Vagina (tissue), 2 donors: Measurements from ENCODE around the gene IKZF4.

Experiments used
- POLR2A ChIP-seq, 2 donors: fragments of 450-650 bp; IDR thresholded peaks; one replicate each; pipeline ENCODE4 v1.6.1; 2017; ENCODE audit warnings: antibody characterized with exemption in 2 of 2, mild to moderate bottlenecking in 2 of 2, moderate library complexity in 2 of 2
- POLR2AphosphoS5 ChIP-seq, 2 donors: sonication (generic); formaldehyde crosslinking; IDR thresholded peaks; one replicate each; pipeline ENCODE4 v1.9.0; 2017; ENCODE audit warnings: antibody characterized with exemption in 2 of 2, mild to moderate bottlenecking in 2 of 2, low read depth in 1 of 2; ENCODE audit not compliant: insufficient read depth in 1 of 2
- TF ChIP-seq, protein P1 (sequence below), 3 experiments: fragments of 450-650 bp in 2 of 3; fragments of 200-600 bp in 1 of 3; sonication (generic) in 1 of 3; IDR thresholded peaks; one replicate each; pipeline ENCODE4 v1.5.1; 2017 to 2019; ENCODE audit warnings: antibody characterized with exemption in 3 of 3, mild to moderate bottlenecking in 2 of 3, moderate library complexity in 2 of 3

DNA sequence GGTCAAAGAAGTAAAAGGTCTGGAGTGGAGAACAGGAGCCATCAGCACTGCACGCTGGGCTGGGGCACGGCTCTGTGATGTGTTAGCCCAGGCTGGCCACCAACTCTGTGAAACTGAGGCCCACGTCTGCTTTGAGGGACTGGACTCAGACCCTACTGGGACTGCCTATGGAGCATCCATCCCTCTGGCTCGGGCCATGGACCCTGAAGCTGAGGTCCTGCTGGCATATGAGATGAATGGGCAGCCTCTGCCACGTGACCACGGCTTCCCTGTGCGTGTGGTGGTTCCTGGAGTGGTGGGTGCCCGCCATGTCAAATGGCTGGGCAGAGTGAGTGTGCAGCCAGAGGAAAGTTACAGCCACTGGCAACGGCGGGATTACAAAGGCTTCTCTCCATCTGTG lies 16.6 kb upstream of the IKZF4 start:
- TF ChIP-seq, protein P1, sequence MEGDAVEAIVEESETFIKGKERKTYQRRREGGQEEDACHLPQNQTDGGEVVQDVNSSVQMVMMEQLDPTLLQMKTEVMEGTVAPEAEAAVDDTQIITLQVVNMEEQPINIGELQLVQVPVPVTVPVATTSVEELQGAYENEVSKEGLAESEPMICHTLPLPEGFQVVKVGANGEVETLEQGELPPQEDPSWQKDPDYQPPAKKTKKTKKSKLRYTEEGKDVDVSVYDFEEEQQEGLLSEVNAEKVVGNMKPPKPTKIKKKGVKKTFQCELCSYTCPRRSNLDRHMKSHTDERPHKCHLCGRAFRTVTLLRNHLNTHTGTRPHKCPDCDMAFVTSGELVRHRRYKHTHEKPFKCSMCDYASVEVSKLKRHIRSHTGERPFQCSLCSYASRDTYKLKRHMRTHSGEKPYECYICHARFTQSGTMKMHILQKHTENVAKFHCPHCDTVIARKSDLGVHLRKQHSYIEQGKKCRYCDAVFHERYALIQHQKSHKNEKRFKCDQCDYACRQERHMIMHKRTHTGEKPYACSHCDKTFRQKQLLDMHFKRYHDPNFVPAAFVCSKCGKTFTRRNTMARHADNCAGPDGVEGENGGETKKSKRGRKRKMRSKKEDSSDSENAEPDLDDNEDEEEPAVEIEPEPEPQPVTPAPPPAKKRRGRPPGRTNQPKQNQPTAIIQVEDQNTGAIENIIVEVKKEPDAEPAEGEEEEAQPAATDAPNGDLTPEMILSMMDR (IDR thresholded peaks at IDR 0.05) = no peak
- no peak for TF ChIP-seq POLR2A (IDR thresholded peaks at IDR 0.05)
- no peak for TF ChIP-seq POLR2AphosphoS5 (IDR thresholded peaks at IDR 0.05; ENCODE audit: insufficient read depth in 1 of 2, low read depth in 1 of 2)
